WTC11 (cell line): ENCODE results near the gene RFX4. TPM values are rescaled to one million over a fixed set of nuclear protein-coding genes. Genes with fewer than 3 reads are reported as not detected.

Source experiments
- ATAC-seq: fragments of 200-7000 bp; cut with Tn5 transposase; 2 replicates; pipeline ENCODE4 v1.10.0; 2021; ENCODE audit warnings: mild to moderate bottlenecking, moderate library complexity
- CTCF ChIA-PET: fragments of 300-600 bp; sonication (Branson Sonifier 250); formaldehyde crosslinking; loops from one replicate; lab custom pipeline; 2021; ENCODE audit warnings: antibody characterized with exemption; lab: Charles Lee
- POLR2A ChIA-PET: fragments of 350-600 bp; sonication (Branson Sonifier 250); formaldehyde crosslinking; loops from one replicate; lab custom pipeline; 2021; ENCODE audit warnings: antibody characterized with exemption; lab: Charles Lee
- DNase-seq: peaks from one replicate; pipeline ENCODE4 v3.0.0; 2021; ENCODE audit warnings: low spot score
- H3K27ac Mint-ChIP-seq: 2 replicates; pipeline ENCODE4 v1.8.0; 2021; ENCODE audit warnings: mixed read lengths
- H3K27me3 Mint-ChIP-seq: 2 replicates; pipeline ENCODE4 v1.8.0; 2021; ENCODE audit warnings: low read depth, mild to moderate bottlenecking, moderate library complexity, mixed read lengths
- H3K36me3 Mint-ChIP-seq: 2 replicates; pipeline ENCODE4 v1.8.0; 2021; ENCODE audit warnings: mixed read lengths
- H3K4me1 Mint-ChIP-seq: 2 replicates; pipeline ENCODE4 v1.8.0; 2022; ENCODE audit warnings: mixed read lengths
- H3K4me3 Mint-ChIP-seq: 2 replicates; pipeline ENCODE4 v1.8.0; 2021; ENCODE audit warnings: mild to moderate bottlenecking, moderate library complexity, mixed read lengths
- H3K9me3 Mint-ChIP-seq: 2 replicates; pipeline ENCODE4 v1.8.0; 2021; ENCODE audit warnings: mixed read lengths
- ATF1 ChIP-seq: sonication (generic); formaldehyde crosslinking; IDR thresholded peaks from 2 replicates; pipeline ENCODE4 v1.8.1; 2023; ENCODE audit warnings: mild to moderate bottlenecking, moderate library complexity, missing genetic modification reagents
- ATF3 ChIP-seq: sonication (generic); formaldehyde crosslinking; conservative IDR thresholded peaks from 2 replicates; pipeline ENCODE4 v1.8.1; 2022; ENCODE audit warnings: mild to moderate bottlenecking, missing genetic modification reagents
- ETV6 ChIP-seq: sonication (generic); formaldehyde crosslinking; IDR thresholded peaks from 2 replicates; pipeline ENCODE4 v1.8.1; 2022; ENCODE audit warnings: mild to moderate bottlenecking, missing genetic modification reagents
- FOXJ3 ChIP-seq: sonication (generic); formaldehyde crosslinking; IDR thresholded peaks from 2 replicates; pipeline ENCODE4 v1.9.0; 2021; ENCODE audit warnings: missing genetic modification reagents, mild to moderate bottlenecking, borderline replicate concordance
- GABPB1 ChIP-seq: sonication (generic); formaldehyde crosslinking; IDR thresholded peaks from 2 replicates; pipeline ENCODE4 v1.8.1; 2023; ENCODE audit warnings: mild to moderate bottlenecking, missing genetic modification reagents
- IRF2 ChIP-seq: sonication (generic); formaldehyde crosslinking; IDR thresholded peaks from 2 replicates; pipeline ENCODE4 v1.8.0; 2022; ENCODE audit warnings: low read depth, missing genetic modification reagents, borderline replicate concordance
- JUN ChIP-seq: sonication (generic); formaldehyde crosslinking; IDR thresholded peaks from 2 replicates; pipeline ENCODE4 v1.8.0; 2023; ENCODE audit warnings: mild to moderate bottlenecking, missing genetic modification reagents
- NFYB ChIP-seq: sonication (generic); formaldehyde crosslinking; conservative IDR thresholded peaks from 2 replicates; pipeline ENCODE4 v1.8.0; 2022; ENCODE audit warnings: low read depth, missing genetic modification reagents
- NR1H2 ChIP-seq: sonication (generic); formaldehyde crosslinking; IDR thresholded peaks from 2 replicates; pipeline ENCODE4 v1.9.0; 2021; ENCODE audit warnings: mild to moderate bottlenecking, moderate library complexity, missing genetic modification reagents
- SMAD3 ChIP-seq: sonication (generic); formaldehyde crosslinking; IDR thresholded peaks from 2 replicates; pipeline ENCODE4 v1.8.0; 2022; ENCODE audit warnings: missing genetic modification reagents, mild to moderate bottlenecking, borderline replicate concordance
- TEAD1 ChIP-seq: sonication (generic); formaldehyde crosslinking; IDR thresholded peaks from 2 replicates; pipeline ENCODE4 v1.8.0; 2022; ENCODE audit warnings: mild to moderate bottlenecking, missing genetic modification reagents
- TEAD4 ChIP-seq: sonication (generic); formaldehyde crosslinking; IDR thresholded peaks from 2 replicates; pipeline ENCODE4 v1.8.0; 2022; ENCODE audit warnings: mild to moderate bottlenecking, missing genetic modification reagents
- ZNF232 ChIP-seq: sonication (generic); formaldehyde crosslinking; IDR thresholded peaks from 2 replicates; pipeline ENCODE4 v1.8.0; 2022; ENCODE audit warnings: mild to moderate bottlenecking, missing genetic modification reagents
- ZNF263 ChIP-seq: sonication (generic); formaldehyde crosslinking; IDR thresholded peaks from 2 replicates; pipeline ENCODE4 v1.8.1; 2022; ENCODE audit warnings: low read depth, mild to moderate bottlenecking, moderate library complexity, missing genetic modification reagents
- ZNF671 ChIP-seq: fragments of 250-450 bp; sonication (Bioruptor Pico); IDR thresholded peaks from 2 replicates; pipeline ENCODE4 v1.8.0; 2021; ENCODE audit warnings: mild to moderate bottlenecking
- total RNA-seq: library from RNA; stranded (reverse); gene quantifications from 3 replicates; pipeline ENCODE4 v1.2.3, GENCODE V29; 2021
- TF ChIP-seq, protein P1 (sequence below): sonication (generic); formaldehyde crosslinking; IDR thresholded peaks from 2 replicates; pipeline ENCODE4 v1.8.1; 2022; ENCODE audit warnings: mild to moderate bottlenecking, moderate library complexity, missing genetic modification reagents
- TF ChIP-seq, protein P2 (sequence below): sonication (generic); formaldehyde crosslinking; IDR thresholded peaks from 2 replicates; pipeline ENCODE4 v1.8.0; 2023; ENCODE audit warnings: missing genetic modification reagents, mild to moderate bottlenecking, borderline replicate concordance
- TF ChIP-seq, protein P3 (sequence below): sonication (generic); formaldehyde crosslinking; IDR thresholded peaks from 2 replicates; pipeline ENCODE4 v1.8.0; 2022; ENCODE audit warnings: missing genetic modification reagents
- TF ChIP-seq, protein P4 (sequence below): sonication (generic); formaldehyde crosslinking; conservative IDR thresholded peaks from 2 replicates; pipeline ENCODE4 v1.8.1; 2023; ENCODE audit warnings: mild to moderate bottlenecking, low read depth, missing genetic modification reagents, moderate library complexity

The RFX4 gene
- total RNA-seq, 1 experiment from 2014 or later: 0.26 TPM

DNA sequence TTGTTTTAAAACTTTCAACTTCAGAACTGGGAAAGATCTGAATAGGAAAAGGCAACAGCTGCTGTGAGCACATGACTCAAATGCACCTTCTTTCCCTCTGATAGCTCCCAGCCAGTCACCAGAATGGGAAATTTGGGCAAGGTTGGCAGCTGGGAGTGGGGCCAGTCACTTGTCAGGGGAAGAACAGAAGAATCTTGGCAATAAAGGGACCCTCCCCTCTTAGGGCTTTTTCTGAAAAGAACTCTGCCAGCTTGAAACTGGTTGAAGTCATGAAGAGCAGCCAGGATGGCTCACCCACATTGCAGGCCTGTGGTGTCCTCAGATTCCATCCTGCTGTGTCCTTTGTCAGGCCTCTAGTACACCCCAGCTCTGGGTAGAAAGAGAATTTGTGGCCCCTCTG, 181.4 kb downstream of the RFX4 start:
- Mint-ChIP-seq H3K9me3 (no peaks in the 10 kb centered on the region; the same call in 1 of the 2 replicates), H3K27me3 (no peaks in the 10 kb centered on the region), H3K36me3 (no peaks in the 10 kb centered on the region; the same call in 1 of the 2 replicates), H3K4me1 (peaks cover 65% of the 10 kb centered on the region), H3K27ac (no peak overlapping the region), H3K4me3 (no peak overlapping the region)
- TF ChIP-seq NR1H2 (CRISPR knock-in tag): no peak
- TF ChIP-seq SMAD3 (CRISPR knock-in tag): no peak
- no peak for TF ChIP-seq ZNF232 (CRISPR knock-in tag)
- no peak for TF ChIP-seq ETV6 (CRISPR knock-in tag)
- no peak for TF ChIP-seq IRF2 (CRISPR knock-in tag)
- no peak for TF ChIP-seq GABPB1 (CRISPR knock-in tag)
- TF ChIP-seq, protein P1, sequence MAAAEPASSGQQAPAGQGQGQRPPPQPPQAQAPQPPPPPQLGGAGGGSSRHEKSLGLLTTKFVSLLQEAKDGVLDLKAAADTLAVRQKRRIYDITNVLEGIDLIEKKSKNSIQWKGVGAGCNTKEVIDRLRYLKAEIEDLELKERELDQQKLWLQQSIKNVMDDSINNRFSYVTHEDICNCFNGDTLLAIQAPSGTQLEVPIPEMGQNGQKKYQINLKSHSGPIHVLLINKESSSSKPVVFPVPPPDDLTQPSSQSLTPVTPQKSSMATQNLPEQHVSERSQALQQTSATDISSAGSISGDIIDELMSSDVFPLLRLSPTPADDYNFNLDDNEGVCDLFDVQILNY (CRISPR knock-in tag): no peak
- no peak for TF ChIP-seq FOXJ3
- TF ChIP-seq, protein P2, sequence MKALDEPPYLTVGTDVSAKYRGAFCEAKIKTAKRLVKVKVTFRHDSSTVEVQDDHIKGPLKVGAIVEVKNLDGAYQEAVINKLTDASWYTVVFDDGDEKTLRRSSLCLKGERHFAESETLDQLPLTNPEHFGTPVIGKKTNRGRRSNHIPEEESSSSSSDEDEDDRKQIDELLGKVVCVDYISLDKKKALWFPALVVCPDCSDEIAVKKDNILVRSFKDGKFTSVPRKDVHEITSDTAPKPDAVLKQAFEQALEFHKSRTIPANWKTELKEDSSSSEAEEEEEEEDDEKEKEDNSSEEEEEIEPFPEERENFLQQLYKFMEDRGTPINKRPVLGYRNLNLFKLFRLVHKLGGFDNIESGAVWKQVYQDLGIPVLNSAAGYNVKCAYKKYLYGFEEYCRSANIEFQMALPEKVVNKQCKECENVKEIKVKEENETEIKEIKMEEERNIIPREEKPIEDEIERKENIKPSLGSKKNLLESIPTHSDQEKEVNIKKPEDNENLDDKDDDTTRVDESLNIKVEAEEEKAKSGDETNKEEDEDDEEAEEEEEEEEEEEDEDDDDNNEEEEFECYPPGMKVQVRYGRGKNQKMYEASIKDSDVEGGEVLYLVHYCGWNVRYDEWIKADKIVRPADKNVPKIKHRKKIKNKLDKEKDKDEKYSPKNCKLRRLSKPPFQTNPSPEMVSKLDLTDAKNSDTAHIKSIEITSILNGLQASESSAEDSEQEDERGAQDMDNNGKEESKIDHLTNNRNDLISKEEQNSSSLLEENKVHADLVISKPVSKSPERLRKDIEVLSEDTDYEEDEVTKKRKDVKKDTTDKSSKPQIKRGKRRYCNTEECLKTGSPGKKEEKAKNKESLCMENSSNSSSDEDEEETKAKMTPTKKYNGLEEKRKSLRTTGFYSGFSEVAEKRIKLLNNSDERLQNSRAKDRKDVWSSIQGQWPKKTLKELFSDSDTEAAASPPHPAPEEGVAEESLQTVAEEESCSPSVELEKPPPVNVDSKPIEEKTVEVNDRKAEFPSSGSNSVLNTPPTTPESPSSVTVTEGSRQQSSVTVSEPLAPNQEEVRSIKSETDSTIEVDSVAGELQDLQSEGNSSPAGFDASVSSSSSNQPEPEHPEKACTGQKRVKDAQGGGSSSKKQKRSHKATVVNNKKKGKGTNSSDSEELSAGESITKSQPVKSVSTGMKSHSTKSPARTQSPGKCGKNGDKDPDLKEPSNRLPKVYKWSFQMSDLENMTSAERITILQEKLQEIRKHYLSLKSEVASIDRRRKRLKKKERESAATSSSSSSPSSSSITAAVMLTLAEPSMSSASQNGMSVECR (CRISPR knock-in tag): no peak
- TF ChIP-seq, protein P3, sequence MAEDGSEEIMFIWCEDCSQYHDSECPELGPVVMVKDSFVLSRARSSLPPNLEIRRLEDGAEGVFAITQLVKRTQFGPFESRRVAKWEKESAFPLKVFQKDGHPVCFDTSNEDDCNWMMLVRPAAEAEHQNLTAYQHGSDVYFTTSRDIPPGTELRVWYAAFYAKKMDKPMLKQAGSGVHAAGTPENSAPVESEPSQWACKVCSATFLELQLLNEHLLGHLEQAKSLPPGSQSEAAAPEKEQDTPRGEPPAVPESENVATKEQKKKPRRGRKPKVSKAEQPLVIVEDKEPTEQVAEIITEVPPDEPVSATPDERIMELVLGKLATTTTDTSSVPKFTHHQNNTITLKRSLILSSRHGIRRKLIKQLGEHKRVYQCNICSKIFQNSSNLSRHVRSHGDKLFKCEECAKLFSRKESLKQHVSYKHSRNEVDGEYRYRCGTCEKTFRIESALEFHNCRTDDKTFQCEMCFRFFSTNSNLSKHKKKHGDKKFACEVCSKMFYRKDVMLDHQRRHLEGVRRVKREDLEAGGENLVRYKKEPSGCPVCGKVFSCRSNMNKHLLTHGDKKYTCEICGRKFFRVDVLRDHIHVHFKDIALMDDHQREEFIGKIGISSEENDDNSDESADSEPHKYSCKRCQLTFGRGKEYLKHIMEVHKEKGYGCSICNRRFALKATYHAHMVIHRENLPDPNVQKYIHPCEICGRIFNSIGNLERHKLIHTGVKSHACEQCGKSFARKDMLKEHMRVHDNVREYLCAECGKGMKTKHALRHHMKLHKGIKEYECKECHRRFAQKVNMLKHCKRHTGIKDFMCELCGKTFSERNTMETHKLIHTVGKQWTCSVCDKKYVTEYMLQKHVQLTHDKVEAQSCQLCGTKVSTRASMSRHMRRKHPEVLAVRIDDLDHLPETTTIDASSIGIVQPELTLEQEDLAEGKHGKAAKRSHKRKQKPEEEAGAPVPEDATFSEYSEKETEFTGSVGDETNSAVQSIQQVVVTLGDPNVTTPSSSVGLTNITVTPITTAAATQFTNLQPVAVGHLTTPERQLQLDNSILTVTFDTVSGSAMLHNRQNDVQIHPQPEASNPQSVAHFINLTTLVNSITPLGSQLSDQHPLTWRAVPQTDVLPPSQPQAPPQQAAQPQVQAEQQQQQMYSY: no peak
- no peak for TF ChIP-seq ATF3 (CRISPR knock-in tag)
- TF ChIP-seq, protein P4, sequence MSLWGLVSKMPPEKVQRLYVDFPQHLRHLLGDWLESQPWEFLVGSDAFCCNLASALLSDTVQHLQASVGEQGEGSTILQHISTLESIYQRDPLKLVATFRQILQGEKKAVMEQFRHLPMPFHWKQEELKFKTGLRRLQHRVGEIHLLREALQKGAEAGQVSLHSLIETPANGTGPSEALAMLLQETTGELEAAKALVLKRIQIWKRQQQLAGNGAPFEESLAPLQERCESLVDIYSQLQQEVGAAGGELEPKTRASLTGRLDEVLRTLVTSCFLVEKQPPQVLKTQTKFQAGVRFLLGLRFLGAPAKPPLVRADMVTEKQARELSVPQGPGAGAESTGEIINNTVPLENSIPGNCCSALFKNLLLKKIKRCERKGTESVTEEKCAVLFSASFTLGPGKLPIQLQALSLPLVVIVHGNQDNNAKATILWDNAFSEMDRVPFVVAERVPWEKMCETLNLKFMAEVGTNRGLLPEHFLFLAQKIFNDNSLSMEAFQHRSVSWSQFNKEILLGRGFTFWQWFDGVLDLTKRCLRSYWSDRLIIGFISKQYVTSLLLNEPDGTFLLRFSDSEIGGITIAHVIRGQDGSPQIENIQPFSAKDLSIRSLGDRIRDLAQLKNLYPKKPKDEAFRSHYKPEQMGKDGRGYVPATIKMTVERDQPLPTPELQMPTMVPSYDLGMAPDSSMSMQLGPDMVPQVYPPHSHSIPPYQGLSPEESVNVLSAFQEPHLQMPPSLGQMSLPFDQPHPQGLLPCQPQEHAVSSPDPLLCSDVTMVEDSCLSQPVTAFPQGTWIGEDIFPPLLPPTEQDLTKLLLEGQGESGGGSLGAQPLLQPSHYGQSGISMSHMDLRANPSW (CRISPR knock-in tag): no peak
- no peak for TF ChIP-seq ZNF263 (CRISPR knock-in tag)
- no peak for TF ChIP-seq NFYB (CRISPR knock-in tag)
- no peak for TF ChIP-seq TEAD4
- no peak for TF ChIP-seq ATF1 (CRISPR knock-in tag)
- no peak for TF ChIP-seq JUN
- no peak for TF ChIP-seq ZNF671 (CRISPR knock-in tag)
- TF ChIP-seq TEAD1 (CRISPR knock-in tag): no peak
- ATAC-seq: no peak
- POLR2A ChIA-PET: no interaction called here
- DNase-seq: no peak
- CTCF ChIA-PET: no interaction called here
